Gastrocnemius medialis (tissue), 4 donors: ENCODE measurements around the gene CFAP100. TPM values are rescaled to one million over a fixed set of nuclear protein-coding genes. Genes with fewer than 3 reads are reported as not detected.

ENCODE experiments used
- ATAC-seq, 2 donors: fragments of 150-250 bp; one replicate each; pipeline ENCODE4 v1.9.1; 2016
- DNase-seq, 2 donors: peaks; one replicate each; pipeline ENCODE4 v3.0.0-alpha.2; 2019
- H3K27ac ChIP-seq, 4 donors: fragments of 200-600 bp; sonication (generic); 1 replicate in 1 of 4; 2 replicates in 3 of 4; pipeline ENCODE4 v1.5.1; 2016 to 2018; ENCODE audit warnings: mild to moderate bottlenecking in 2 of 4, moderate library complexity in 1 of 4
- H3K27me3 ChIP-seq, 3 donors: fragments of 200-600 bp; sonication (generic) in 2 of 3; 1 replicate in 1 of 3; 2 replicates in 2 of 3; pipeline versions ENCODE4 v1.5.1 to v1.6.0; 2016 to 2019; ENCODE audit warnings: mild to moderate bottlenecking in 1 of 3, moderate library complexity in 1 of 3
- H3K36me3 ChIP-seq, 2 donors: fragments of 200-600 bp; sonication (generic) in 1 of 2; one replicate each; pipeline ENCODE4 v1.5.1; 2017 to 2018
- H3K4me1 ChIP-seq, 2 donors: fragments of 200-600 bp; sonication (generic) in 1 of 2; one replicate each; pipeline ENCODE4 v1.5.1; 2016 to 2017; ENCODE audit warnings: mild to moderate bottlenecking in 2 of 2
- H3K4me3 ChIP-seq, 4 donors: fragments of 200-600 bp; sonication (generic) in 3 of 4; 1 replicate in 1 of 4; 2 replicates in 3 of 4; pipeline ENCODE4 v1.5.1; 2016 to 2019; ENCODE audit warnings: mild to moderate bottlenecking in 2 of 4
- H3K9me3 ChIP-seq, 3 donors: fragments of 200-600 bp; sonication (generic) in 2 of 3; 1 replicate in 1 of 3; 2 replicates in 2 of 3; pipeline ENCODE4 v1.5.1; 2016 to 2019
- CTCF ChIP-seq, 5 experiments: fragments of 450-650 bp in 3 of 5; fragments of 200-600 bp in 2 of 5; sonication (generic) in 2 of 5; IDR thresholded peaks in 4 of 5; conservative IDR thresholded peaks in 1 of 5; 1 replicate in 4 of 5; 2 replicates in 1 of 5; pipeline ENCODE4 v1.5.1; 2016 to 2019; ENCODE audit warnings: antibody characterized with exemption in 5 of 5, mild to moderate bottlenecking in 3 of 5, moderate library complexity in 3 of 5
- POLR2A ChIP-seq, 2 donors: fragments of 450-650 bp; IDR thresholded peaks; one replicate each; pipeline ENCODE4 v1.6.1; 2017; ENCODE audit warnings: antibody characterized with exemption in 2 of 2, mild to moderate bottlenecking in 2 of 2, moderate library complexity in 2 of 2
- in situ Hi-C, 4 donors: fragments of 200-750 bp; cut with MboI; loops; one replicate each; pipeline versions ENCODE4 v1.15.0 to v1.8.0; 2017; ENCODE audit warnings: low sequenced_read_pairs in 4 of 4
- intact Hi-C: fragments of 100-400 bp; cut with DNase I; formaldehyde crosslinking; loops from one replicate; pipeline ENCODE4 v1.15.1; 2023; ENCODE audit warnings: low total_unique reads
- total RNA-seq, 4 donors: library from RNA; depleted of rRNA; stranded (reverse); fragments of >200 nt; gene quantifications; one replicate each; pipeline versions ENCODE4 v1.1.0 to v1.2.3, GENCODE V29; 2016

Gene CFAP100
- total RNA-seq, 4 donors from 2014 or later = not detected

GRCh38 chr3:126418661-126419131 lies 24.0 kb downstream of the CFAP100 start:
- DNase-seq (no peak), ATAC-seq (no peak)
- in situ Hi-C loops = no loop called here
- H3K9me3 ChIP-seq = no peaks in the 10 kb centered on the region
- H3K27ac ChIP-seq = no peak overlapping the region
- TF ChIP-seq POLR2A (IDR thresholded peaks at IDR 0.05) = no peak
- TF ChIP-seq CTCF (IDR thresholded peaks at IDR 0.05 in 4 of 5, conservative IDR thresholded peaks at IDR 0.05 in 1 of 5) = no peak
- intact Hi-C loops = no loop called here
- H3K36me3 ChIP-seq = no peaks in the 10 kb centered on the region
- peaks cover 15 to 19% (median 19%) of the 10 kb centered on the region in 3 donors for H3K27me3 ChIP-seq
- no peak overlapping the region for H3K4me3 ChIP-seq
- peaks cover 6 to 8% of the 10 kb centered on the region in 2 donors for H3K4me1 ChIP-seq

- in situ Hi-C loops = no loop called here
Measured at GRCh38 chr3:126419151-126419703, 24.5 kb downstream of the CFAP100 start.

GRCh38 chr3:126419886-126420786 lies 25.4 kb downstream of the CFAP100 start:
- TF ChIP-seq POLR2A (IDR thresholded peaks at IDR 0.05) (no peak), CTCF (IDR thresholded peaks at IDR 0.05 in 4 of 5, conservative IDR thresholded peaks at IDR 0.05 in 1 of 5) (no peak)
- no peak for ATAC-seq
- Histone ChIP-seq H3K4me1 (peaks cover 6 to 8% of the 10 kb centered on the region in 2 donors), H3K36me3 (peaks cover 0 to 6% of the 10 kb centered on the region in 2 donors), H3K27me3 (peaks cover 14 to 19% (median 15%) of the 10 kb centered on the region in 3 donors), H3K4me3 (no peak overlapping the region), H3K27ac (no peak overlapping the region), H3K9me3 (no peaks in the 10 kb centered on the region)
- DNase-seq = no peak
- intact Hi-C loops = no loop called here
- in situ Hi-C loops = no loop called here

More at GRCh38 chr3:126419151-126419703, 24.5 kb downstream of the CFAP100 start:
- no peaks in the 10 kb centered on the region for H3K36me3 ChIP-seq
- no peak overlapping the region for H3K4me3 ChIP-seq
- TF ChIP-seq CTCF (IDR thresholded peaks at IDR 0.05 in 4 of 5, conservative IDR thresholded peaks at IDR 0.05 in 1 of 5) (no peak), POLR2A (IDR thresholded peaks at IDR 0.05) (no peak)
- no peak overlapping the region for H3K27ac ChIP-seq
- ATAC-seq (no peak), DNase-seq (no peak)
- intact Hi-C loops = no loop called here
- peaks cover 6 to 8% of the 10 kb centered on the region in 2 donors for H3K4me1 ChIP-seq
- peaks cover 15 to 19% (median 19%) of the 10 kb centered on the region in 3 donors for H3K27me3 ChIP-seq
- no peaks in the 10 kb centered on the region for H3K9me3 ChIP-seq

GRCh38 chr3:126421573-126422119 lies 26.9 kb downstream of the CFAP100 start:
- no peak for ATAC-seq
- no peak overlapping the region for H3K4me3 ChIP-seq
- no peaks in the 10 kb centered on the region for H3K9me3 ChIP-seq
- TF ChIP-seq POLR2A (IDR thresholded peaks at IDR 0.05) (no peak), CTCF (IDR thresholded peaks at IDR 0.05 in 4 of 5, conservative IDR thresholded peaks at IDR 0.05 in 1 of 5) (no peak)
- intact Hi-C loops (no loop called here), in situ Hi-C loops (no loop called here)
- H3K27ac ChIP-seq = no peak overlapping the region
- H3K36me3 ChIP-seq = peaks cover 0 to 9% of the 10 kb centered on the region in 2 donors
- peaks cover 0 to 5% (median 2%) of the 10 kb centered on the region in 3 donors for H3K27me3 ChIP-seq
- H3K4me1 ChIP-seq = peaks cover under 1 to 6% of the 10 kb centered on the region in 2 donors
- DNase-seq = no peak
